ENCODE results near the gene KIR3DL2.
"Not testable (repeated sequence)": the region's sequence is repeated elsewhere in the genome, so short reads cannot be mapped to it uniquely, and the experiment has no call there.

DNA sequence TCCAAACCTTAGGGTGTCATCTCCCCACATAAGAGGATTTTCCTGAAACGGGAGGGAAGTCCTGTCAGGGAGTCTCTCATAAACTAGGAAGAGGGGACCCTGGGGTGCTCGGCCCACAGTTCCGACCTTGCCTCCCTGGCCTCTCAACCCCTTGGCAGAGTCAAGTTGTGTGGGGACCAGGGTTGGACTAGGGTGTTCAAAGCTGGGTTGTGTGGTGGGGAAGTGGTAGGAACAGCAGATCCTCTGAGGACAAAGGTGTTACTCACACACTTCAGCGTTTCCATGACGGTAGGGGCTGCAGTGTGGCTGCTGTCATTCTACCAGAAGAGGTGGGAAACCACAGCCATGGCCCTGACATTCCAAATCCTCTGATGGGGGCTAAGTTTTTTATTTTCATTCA is 15.1 kb upstream of the KIR3DL2 start:
- TF ChIP-seq CTCF, EZH2, EZH2phosphoT487 (IDR thresholded peaks at IDR 0.05): not testable (repeated sequence)

Data from neural progenitor cell (in vitro differentiated cells).